GM12878 (cell line): ENCODE data around the gene PVRIG.

ENCODE experiments used
- CBFB ChIP-seq: IDR thresholded peaks from 2 replicates; pipeline ENCODE4 v1.6.1; 2016; ENCODE audit warnings: antibody characterized with exemption, low read depth
- CTCF ChIP-seq, 3 experiments: IDR thresholded peaks in 2 of 3; conservative IDR thresholded peaks in 1 of 3; 2 replicates each; pipeline ENCODE4 v1.5.1; 2011; ENCODE audit warnings: low read depth in 3 of 3, low read length in 3 of 3, mild to moderate bottlenecking in 3 of 3, control low read depth in 2 of 3, moderate library complexity in 2 of 3, inconsistent platforms in 1 of 3, mixed read lengths in 1 of 3; ENCODE audit not compliant: control insufficient read depth in 2 of 3, insufficient read depth in 1 of 3; ENCODE audit errors: extremely low read depth in 1 of 3
- E2F4 ChIP-seq: IDR thresholded peaks from 2 replicates; pipeline ENCODE4 v1.6.1; 2012; ENCODE audit warnings: low read depth, low read length, improper control_type of control experiment
- EP300 ChIP-seq, 2 experiments: fragments of 150-350 bp in 1 of 2; IDR thresholded peaks; 2 replicates each; pipeline ENCODE4 v1.6.1; 2011 to 2012; ENCODE audit warnings: low read depth in 2 of 2, low read length in 2 of 2, borderline replicate concordance in 1 of 2, improper control_type of control experiment in 1 of 2, inconsistent platforms in 1 of 2; ENCODE audit not compliant: control insufficient read depth in 1 of 2
- FOS ChIP-seq: IDR thresholded peaks from 3 replicates; pipeline ENCODE4 v1.6.1; 2011; ENCODE audit warnings: borderline replicate concordance; ENCODE audit not compliant: insufficient read length; ENCODE audit errors: extremely low read depth
- MAX ChIP-seq: IDR thresholded peaks from 2 replicates; pipeline ENCODE4 v1.6.1; 2012; ENCODE audit warnings: low read depth, low read length, improper control_type of control experiment
- MTA2 ChIP-seq: fragments of 450-650 bp; IDR thresholded peaks from 2 replicates; pipeline ENCODE4 v1.6.1; 2016; ENCODE audit warnings: low read depth, mild to moderate bottlenecking, moderate library complexity
- POLR2A ChIP-seq: IDR thresholded peaks from 2 replicates; pipeline ENCODE4 v1.6.1; 2011; ENCODE audit warnings: low read depth, mild to moderate bottlenecking, low read length
- POLR2AphosphoS5 ChIP-seq: IDR thresholded peaks from 2 replicates; pipeline ENCODE4 v1.6.1; 2011; ENCODE audit warnings: mild to moderate bottlenecking, low read length, inconsistent platforms
- REST ChIP-seq: IDR thresholded peaks from 2 replicates; pipeline ENCODE4 v1.6.1; 2012; ENCODE audit warnings: mild to moderate bottlenecking, low read depth, low read length
- SPI1 ChIP-seq: IDR thresholded peaks from 2 replicates; pipeline ENCODE4 v1.6.1; 2011; ENCODE audit warnings: low read depth, mild to moderate bottlenecking, low read length, moderate library complexity, borderline replicate concordance; ENCODE audit not compliant: insufficient read depth
- STAT1 ChIP-seq: fragments of 450-650 bp; conservative IDR thresholded peaks from 2 replicates; pipeline ENCODE4 v1.6.1; 2014; ENCODE audit warnings: antibody characterized with exemption, mild to moderate bottlenecking
- TAF1 ChIP-seq: IDR thresholded peaks from 2 replicates; pipeline ENCODE4 v1.6.1; 2011; ENCODE audit warnings: mild to moderate bottlenecking, low read depth, low read length, borderline replicate concordance
- ZBTB33 ChIP-seq: fragments of 450-650 bp; IDR thresholded peaks from 2 replicates; pipeline ENCODE4 v1.6.1; 2017; ENCODE audit warnings: mild to moderate bottlenecking

GRCh38 chr7:100266576-100267354, 47.0 kb downstream of the PVRIG start:
- TF ChIP-seq CTCF (IDR thresholded peaks at IDR 0.05 in 2 of 3, conservative IDR thresholded peaks at IDR 0.05 in 1 of 3; ENCODE audit: control insufficient read depth in 2 of 3, extremely low read depth in 1 of 3, insufficient read depth in 1 of 3, low read depth in 3 of 3, low read length in 3 of 3) (no peak), STAT1 (no peak), TAF1 (no peak), POLR2A (no peak), CBFB (no peak), POLR2AphosphoS5 (no peak), EP300 (IDR thresholded peaks at IDR 0.05; ENCODE audit: borderline replicate concordance in 1 of 2, control insufficient read depth in 1 of 2, low read depth in 2 of 2, low read length in 2 of 2) (no peak), REST (no peak), MAX (no peak), E2F4 (no peak), SPI1 (no peak), ZBTB33 (no peak), FOS (no peak), MTA2 (no peak)
